HG02610 (cell line): ENCODE measurements around the gene RUNDC3A.
"Not testable (repeated sequence)": the region's sequence is repeated elsewhere in the genome, so short reads cannot be mapped to it uniquely, and the experiment has no call there.

Experiments
- ATAC-seq: cut with Tn5 transposase; IDR thresholded peaks from one replicate; pipeline ENCODE4 v1.9.1; 2021; ENCODE audit warnings: mild to moderate bottlenecking, moderate library complexity; ENCODE audit not compliant: unreplicated experiment

RUNDC3A gene

DNA sequence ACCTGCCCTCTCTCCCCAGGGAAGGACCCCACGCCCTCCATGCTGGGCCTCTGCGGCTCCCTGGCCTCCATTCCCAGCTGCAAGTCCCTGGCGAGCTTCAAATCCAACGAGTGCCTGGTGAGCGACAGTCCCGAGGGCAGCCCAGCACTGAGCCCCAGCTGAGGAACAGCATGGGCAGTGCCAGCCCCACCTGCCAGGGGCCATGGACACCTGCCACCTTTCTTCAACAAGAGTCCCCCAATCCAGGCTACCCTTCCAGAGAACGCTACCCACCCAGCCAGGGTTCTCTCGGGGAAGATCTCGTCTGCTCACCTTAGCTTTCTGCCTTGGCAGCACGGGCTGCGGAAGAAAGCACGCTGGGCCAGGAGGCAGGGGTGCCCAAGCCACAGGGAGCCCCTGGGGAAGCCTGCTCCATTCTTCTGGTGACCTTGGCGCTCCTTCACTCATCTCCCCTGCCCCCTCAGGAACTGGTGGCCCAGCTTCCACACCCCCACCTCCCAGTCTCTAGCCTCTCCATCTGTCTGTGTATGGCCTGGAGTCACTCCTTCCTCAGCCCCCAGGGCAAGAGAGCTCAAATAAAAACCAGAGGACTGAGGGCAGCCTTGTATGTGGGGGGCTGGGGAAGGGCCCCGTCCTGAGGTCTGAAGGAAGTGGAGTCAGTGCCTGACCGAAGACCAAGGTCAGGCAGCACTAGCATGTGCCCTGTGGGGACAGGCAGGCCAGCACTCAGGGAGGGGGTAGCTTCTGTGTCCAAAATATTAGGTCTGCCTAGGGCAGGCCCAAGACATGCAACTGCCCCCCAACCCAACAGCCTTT, 9.9 kb downstream of the RUNDC3A start:
- no peak for ATAC-seq

DNA sequence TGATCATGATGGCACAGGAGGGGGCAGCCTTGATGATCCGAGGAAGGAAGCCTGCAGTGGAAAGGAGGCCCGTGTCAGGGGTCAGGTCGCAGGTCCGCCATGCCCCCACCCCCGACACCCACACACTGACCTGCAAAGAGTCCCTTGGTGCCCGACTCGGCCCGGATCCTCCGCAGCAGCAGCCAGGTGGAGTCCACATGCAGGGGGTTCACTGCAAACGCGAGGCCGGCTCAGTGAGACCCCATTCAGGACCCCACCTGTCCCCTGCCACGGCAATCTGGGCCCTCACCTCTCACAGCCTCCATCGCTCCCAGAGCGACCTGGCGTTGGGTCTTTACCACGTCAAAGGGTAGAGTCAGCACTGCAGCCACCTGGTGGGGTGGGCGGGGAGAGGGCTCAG, 11.7 kb downstream of the RUNDC3A start:
- ATAC-seq: no peak

DNA sequence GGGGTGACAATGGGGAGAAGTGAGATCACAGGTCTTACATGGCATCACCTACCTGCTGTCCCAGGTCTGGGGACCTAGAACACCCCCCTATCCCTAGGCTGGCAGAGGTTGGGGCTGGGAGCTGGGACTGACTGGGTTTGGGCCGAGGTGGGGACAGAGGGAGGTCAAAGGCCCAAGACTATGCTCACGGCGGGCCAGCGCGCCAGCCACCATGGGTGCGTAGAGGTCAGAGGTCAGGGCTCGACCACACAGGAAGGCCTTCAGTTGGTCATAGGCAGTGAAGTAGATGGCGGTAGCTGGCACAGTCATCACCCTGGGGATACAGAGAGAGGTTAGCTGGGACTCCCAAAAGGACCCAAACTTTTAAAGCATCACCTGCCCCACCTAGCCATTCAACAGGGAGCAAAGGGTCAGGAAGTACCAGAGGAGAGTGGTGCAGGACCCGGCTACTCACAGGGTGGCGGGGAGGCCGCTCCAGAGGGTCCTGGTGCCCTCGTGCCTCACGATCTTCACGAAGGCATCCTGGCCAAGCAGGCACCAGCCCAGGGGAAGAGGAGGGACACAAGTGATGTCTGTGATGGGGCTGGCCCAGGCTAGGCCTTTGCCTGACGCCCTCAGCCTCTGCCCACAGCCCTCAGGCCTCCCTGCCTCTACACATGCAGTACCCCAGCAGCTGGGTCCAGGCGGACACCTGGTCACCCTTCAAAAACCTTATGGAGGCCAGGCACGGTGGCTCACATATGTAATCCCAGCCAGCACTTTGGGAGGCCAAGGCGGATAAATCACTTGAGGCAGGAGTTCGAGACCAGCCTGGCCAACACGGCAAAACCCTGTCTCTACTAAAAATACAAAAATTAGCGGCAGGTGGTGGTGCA, 13.1 kb downstream of the RUNDC3A start:
- no peak for ATAC-seq

DNA sequence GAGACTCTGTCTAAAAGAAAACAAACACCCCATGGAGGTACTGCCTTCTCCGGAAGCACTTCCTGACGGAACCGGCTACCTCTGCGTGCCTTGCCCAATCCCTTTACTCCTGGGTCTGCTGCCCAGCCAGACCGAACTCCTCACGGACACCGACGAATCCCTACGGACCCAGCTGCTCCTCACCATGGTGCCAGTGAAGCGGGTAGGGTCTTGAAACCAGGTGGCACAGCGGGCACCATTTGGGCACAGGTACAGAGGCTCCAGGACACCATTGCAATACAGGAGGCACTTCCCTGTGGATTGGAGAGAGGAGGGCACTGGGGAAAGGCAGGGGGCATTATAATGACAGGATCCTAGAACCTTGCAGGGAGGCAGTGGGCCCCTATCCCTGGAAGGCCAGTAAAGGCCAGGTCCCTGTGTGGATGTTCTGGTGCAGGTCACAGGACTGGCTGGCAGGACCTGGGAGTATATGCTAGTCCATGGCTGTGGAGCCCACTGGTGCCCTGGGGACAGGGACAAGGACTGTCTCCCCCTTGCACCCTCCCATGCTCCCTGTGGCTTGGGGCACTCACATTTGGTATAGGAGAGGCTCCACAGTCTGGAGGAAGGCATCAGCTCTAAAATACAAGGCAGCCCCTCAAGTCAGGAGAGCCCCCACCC, 14.0 kb downstream of the RUNDC3A start:
- ATAC-seq: no peak

DNA sequence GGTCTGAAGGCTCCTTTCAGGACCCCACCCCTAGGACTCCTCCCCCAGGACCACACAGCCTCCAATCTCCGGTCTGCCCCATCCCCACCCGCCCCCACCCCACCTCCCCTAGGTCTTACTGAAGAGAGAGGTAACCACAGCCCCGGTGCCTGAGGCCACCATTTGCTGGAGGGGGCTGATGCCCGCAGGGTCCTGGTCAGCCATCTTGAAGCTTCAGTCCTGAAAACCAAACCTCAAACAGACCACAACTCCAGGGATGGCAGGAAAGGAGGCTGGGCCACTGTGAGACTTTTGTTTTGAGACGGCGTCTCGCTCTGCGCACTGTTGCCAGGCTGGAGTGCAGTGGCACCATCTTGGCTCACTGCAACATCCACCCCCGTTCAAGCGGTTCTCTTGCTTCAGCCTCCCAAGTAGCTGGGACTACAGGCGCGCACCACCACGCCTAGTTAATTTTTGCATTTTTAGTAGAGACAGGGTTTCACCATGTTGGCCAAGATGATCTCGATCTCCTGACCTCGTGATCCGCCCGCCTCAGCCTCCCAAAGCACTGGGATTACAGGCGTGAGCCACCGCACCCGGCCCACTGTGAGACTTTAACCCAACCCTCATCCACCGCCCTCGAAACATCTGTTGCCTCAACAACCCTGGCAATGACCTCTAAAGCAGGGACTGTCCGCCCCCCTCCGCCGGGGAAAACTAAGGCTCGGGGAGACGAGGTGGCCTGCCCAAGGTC, 15.1 kb downstream of the RUNDC3A start:
- ATAC-seq: no peak

DNA sequence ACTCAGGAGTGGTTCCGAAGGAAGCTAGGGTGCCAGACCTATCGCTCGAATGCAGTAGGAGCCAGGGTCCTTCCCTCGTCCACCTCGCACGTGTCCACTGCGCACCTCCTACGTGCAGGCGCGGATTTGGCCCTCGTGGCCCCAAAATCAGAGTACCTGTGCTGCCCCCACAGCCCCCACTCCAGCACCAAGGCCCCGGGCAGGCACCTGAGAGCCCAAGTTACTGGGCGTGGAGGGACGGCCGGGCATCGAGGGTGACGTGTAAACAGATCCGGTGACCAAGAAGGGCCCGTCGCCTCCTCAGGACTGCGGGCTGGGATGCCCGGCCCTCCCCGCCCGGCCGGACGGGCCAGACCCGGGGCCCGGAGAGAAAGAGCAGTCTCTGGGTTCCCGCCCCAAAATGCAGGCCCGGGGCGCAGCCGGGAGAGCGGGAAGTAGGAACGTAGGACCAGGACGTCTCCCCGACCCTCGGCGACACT, 15.7 kb downstream of the RUNDC3A start:
- no peak for ATAC-seq

DNA sequence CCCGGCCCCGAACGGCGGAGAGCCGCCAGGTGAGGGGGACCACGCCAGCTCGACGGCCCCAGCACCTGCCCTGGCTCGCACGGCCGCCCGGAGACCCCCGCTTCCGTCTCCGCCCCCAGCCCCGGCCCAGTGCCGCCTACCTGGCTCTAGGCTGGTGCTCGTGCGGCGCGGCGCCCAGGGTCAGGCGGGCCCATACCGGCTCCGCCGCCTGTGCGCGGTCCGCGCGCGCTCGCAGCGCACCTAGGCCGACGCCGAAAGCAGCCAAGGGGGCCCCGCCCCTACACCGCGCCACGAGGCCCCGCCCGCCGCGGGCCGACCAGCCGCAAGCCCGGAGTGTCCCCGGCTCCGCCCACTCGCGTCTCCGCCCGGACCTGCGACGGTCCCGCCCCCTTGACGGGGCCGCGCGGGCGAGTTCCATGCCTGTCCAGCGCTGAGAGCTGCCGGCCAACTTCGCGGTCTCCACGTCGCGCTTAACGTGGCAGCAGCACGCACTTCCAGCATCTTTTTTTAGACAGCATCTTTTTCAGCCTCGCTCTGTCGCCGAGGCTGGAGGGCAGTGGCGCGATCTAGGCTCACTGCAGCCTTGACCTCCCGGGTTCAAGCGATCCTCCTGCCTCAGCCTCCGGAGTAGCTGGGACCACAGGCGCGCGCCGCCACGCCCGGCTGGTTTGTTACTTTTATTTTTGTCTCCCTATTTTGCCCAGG, 16.3 kb downstream of the RUNDC3A start, which contains the start of gene SLC25A39:
Gene SLC25A39, minus strand, starts transcription at position 253 of the 705 bp plus-strand sequence. CDS start 1,261 bp downstream, outside the sequence.
- ATAC-seq: peak; percentile 56

DNA sequence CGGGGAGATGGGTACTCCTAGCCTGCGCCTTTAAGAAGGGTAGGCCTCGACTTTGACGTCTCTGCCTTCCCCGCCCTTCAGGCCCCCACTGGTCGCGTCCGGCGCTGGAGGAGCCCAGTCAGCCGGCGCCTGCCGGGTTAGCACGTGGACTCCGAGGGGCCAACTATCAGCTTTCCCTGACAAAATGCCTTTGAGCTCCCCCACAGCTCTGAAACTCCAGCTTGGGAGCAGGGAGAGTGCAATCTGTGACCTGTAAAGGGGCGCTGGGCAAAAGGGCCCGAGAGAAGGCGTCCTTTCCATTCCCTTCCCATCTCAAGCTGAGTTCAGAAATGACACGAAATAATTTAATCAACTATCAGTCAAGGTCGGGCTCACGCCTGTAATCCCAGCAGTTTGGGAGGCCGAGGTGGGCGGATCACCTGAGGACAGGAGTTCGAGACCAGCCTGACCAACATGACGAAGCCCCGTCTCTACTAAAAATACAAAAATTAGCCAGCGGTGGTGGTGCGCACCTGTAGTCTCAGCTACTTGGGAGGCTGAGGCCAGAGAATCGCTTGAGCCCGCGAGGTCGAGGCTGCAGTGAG, 18.6 kb downstream of the RUNDC3A start:
- peak; percentile 36 for ATAC-seq

DNA sequence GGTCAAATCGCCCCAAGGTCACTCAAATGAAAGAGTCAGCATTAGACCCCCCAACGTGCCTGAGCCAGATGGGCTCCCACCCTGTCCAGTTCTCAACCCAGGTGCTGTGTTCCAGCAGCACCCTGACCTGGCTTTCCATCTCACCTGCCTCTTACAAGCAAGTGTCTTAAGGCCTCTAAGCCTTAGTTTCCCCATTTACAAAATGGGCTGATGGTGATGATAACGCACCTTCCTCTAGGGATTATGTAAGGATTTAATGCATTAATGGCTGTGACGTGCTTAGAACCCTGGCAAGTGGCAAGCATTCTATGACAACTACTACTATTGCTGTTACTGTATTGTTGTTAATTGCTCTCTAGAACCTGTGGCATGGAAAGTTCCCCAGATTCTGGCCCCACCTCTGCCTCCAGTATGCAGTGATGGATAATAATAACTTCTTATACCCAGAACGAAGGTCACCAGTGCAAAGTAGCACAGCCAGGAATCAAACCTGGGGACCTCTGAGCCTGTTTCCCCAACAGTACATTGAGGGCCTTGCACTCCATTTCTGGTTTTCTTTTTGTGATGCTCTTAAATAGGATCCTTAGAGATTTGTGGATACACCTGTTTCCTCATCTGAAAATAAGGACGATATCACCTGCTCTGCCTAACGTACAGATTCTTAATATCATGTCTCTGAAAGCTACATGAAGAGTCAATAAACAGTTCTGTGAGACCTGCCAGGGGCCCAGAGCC, 19.5 kb downstream of the RUNDC3A start:
- no peak for ATAC-seq

DNA sequence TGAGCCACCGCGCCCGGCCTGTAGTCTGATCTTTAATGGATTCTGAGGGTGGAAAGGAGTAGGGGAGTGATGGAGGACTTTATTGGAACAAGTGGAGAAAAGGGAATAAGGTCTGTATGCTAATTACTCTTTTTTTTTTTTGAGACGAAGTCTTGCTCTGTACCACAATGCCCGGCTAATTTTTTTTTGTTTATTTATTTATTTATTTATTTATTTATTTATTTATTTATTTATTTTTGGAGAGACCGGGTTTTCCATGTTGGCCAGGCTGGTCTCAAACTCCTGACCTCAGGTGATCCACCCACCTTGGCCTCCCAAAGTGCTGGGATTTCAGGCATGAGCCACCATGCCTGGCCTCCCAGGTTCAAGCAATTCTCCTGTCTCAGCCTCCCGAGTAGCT, 21.1 kb downstream of the RUNDC3A start:
- ATAC-seq: not testable (repeated sequence)

DNA sequence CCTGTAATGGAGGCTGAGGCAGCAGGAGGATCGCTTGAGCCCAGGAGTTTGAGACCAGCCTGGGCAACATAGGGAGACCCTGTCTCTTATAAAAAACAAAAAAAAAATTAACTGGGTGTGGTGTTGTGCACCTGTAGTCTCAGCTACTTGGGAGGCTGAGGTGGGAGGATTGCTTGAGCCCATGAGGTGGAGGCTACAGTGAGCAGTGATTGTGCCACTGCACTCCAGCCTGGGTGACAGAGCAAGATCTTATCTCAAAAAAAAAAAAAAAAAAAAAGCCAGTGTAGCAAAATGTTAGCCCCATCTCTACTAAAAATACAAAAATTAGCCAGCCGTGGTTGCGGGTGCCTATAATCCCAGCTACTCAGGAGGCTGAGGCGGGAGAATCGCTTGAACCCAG, 21.9 kb downstream of the RUNDC3A start:
- ATAC-seq: not testable (repeated sequence)

DNA sequence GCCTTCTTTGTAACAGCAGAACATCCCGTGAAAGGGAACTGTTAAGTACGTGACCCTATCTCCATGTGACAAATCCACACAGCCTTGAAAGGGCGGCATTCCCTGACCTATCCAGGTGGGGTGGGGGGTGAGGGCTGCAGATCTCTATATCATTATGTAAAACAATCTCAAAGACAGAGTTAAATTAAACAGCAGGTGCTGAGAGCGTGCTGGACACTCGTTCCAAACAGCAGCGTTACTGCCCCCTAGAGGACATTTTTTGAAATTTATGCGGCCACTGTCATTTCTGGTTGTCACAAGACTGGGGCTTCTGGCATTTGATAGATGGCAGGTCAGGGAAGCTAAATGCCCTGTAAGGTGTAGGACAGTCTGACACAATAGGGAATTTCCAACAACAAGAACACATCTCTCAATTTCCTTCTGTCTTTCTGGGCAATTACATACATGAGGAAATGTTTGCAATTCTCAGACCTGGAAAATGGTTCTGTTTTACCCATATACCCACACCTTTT, 22.9 kb downstream of the RUNDC3A start:
- no peak for ATAC-seq

DNA sequence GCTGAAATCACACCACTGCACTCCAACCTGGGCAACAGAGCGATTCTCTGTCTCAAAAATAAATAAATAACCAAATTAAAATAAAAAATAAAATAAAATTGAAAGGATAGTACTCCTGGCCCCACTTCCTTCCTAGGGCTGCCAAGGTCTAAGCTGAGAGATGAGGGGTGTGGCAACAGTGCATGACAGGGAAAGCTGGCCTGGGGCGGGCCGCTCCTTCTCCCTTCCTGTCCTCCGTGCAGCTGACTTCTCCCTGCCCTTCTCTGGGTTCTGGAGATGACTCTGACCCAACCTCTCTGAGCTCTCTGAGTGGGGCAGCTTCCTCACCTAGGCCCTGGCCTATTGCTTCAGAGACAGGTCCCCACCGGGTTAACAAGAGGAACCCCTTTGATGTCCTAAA, 25.0 kb downstream of the RUNDC3A start:
- no peak for ATAC-seq

DNA sequence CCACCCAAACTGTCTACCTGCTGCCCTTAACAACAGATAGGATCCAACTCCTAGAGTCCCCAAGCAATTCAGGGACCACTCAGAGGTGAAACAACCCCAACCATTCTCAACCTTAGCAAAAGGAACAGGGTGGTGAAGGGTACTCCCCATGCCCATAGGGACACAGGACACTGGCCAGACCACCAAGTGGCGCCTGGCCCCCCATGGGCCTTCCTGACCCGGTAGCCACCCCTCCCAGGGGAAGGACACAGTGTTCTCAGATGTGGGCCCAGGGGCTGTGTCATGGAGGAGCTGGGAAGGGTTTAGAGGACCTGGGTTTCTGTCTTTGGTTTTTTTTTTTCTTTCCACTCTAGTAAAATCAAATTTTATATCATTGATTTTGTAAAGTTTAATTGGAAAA, 25.9 kb downstream of the RUNDC3A start:
- no peak for ATAC-seq

DNA sequence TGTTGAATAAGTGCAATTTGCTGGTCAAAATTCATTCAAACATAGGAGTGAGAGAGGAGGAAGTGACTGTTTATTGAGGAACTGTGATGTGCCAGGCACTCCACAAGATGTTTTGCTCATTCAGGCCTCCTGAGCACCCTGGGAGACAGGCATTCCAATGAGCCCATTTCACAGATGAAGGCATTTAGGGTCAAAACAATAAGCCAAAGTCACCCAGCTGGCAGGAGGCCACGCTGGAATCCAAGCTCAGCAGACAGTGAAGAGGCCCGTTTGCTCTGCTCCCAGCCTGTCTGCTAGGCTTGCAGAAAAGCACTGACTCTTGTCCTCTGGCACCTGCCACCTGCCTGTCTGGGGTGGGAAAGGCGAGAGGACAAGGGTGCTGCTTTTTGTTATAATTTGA, 26.3 kb downstream of the RUNDC3A start:
- no peak for ATAC-seq

DNA sequence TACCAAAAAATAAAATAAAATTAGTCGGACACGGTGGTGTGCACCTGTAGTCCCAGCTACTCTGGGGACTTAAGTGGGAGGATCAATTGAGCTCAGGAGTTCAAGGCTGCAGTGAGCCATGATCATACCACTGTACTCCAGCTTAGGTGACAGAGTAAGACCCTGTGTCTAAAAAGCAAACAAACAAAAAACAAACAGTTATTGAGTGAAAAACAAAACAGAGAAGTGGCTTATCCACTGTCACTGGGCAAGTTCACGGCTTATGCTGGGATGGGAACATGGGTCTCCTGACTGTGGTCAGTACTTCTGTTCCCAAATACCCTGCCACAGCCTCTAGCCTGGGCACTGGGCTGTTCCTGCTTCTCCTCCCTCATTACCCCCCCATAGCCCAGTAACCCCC, 27.2 kb downstream of the RUNDC3A start:
- no peak for ATAC-seq

DNA sequence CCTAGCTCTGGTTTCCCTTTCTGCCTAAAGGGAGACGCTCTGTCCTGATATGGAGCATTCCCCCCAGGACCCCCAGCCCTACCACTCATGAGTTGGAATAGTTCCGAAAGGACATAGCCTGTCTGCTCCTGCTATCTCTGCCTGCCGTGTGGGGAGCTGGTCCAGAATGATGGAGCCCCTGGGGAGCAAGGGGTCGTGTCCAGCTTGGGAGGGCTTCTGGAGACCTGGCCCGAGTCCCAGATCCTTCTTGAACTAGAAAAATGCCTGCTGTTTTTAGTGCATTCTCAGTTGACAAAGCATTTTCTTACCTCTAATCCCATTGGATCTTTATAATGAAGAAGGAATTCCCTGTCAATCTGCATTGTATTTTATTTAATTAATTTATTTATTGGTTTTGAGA, 27.6 kb downstream of the RUNDC3A start:
- no peak for ATAC-seq

DNA sequence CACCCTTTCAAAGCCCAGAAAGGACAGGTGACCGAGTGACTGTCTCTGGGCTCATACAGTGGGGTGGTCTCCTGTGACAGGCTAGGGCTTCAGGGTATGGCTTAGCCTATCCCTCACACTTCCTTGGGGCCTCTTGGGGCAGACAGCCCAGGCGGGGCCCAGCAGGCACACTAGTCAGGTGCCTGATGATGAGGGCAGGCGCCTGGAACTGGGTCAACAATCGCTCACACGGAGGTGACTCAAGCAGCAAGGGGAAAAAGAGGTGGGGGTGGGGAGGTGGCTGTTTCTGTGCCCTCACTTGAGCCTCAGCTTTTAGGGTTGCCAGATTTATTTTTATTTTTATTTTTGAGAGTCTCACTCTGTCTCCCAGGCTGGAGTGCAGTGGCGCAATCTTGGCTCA, 30.3 kb downstream of the RUNDC3A start:
- no peak for ATAC-seq

DNA sequence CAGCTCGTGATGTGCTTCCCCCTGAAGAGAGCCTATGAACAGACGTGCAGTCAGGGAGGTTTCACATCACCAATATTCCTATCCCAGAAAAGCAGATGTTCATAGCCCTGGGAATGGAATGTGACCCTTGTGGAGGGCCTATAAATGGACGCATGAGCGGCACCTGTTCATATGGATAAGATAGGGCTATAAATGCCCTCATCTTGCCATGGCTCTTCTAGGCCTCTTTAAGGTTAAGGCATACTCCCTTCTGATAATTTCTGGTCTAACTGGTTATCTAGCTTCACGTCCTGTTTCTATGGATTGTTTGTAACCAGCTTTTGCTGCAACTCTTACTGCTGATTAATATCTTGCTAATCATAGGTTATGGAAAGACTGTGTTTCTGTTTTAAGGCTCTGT, 32.2 kb downstream of the RUNDC3A start:
- not testable (repeated sequence) for ATAC-seq
